AG10803 (cell line): ENCODE measurements around the gene ZNF613.

ENCODE experiments used
- DNase-seq: peaks from one replicate; pipeline ENCODE4 v3.0.0; 2010; ENCODE audit warnings: low read depth
- H3K4me3 ChIP-seq: 2 replicates; pipeline ENCODE4 v1.5.1; 2011; ENCODE audit warnings: mild to moderate bottlenecking, low read length, control low read depth
- CTCF ChIP-seq: conservative IDR thresholded peaks from 2 replicates; pipeline ENCODE4 v1.5.1; 2011; ENCODE audit warnings: mild to moderate bottlenecking, low read length, control low read depth, inconsistent platforms

Gene ZNF613

GRCh38 chr19:51926784-51927741 is at the start of gene ZNF613:
Gene ZNF613, plus strand, starts transcription at chr19:51927472. Its CDS starts 8,749 bp downstream, at chr19:51936221.
- peak; percentile 30 for TF ChIP-seq CTCF
- peak; percentile 90 for DNase-seq
- peak within 1 kb of the TSS; percentile 88 for H3K4me3 ChIP-seq

- DNase-seq = no peak
Observed at GRCh38 chr19:51882518-51882917, 44.8 kb upstream of the ZNF613 start.

GRCh38 chr19:51884713-51885112 is 42.6 kb upstream of the ZNF613 start:
- DNase-seq = no peak
- TF ChIP-seq CTCF = no peak
- H3K4me3 ChIP-seq = no peak overlapping the region

More at GRCh38 chr19:51882518-51882917, 44.8 kb upstream of the ZNF613 start:
- no peak for TF ChIP-seq CTCF
- H3K4me3 ChIP-seq = no peak overlapping the region

- peak; percentile 92 for DNase-seq
- peak within 1 kb of the TSS; percentile 93 for H3K4me3 ChIP-seq
- no peak for TF ChIP-seq CTCF
Observed at GRCh38 chr19:51887522-51888498, 39.5 kb upstream of the ZNF613 start, which contains the start of gene ZNF577. Gene ZNF577, minus strand, starts transcription at chr19:51887951. Its CDS starts 7,569 bp downstream, at chr19:51880382.

GRCh38 chr19:51889934-51890333 is 37.3 kb upstream of the ZNF613 start:
- no peak overlapping the region for H3K4me3 ChIP-seq
- TF ChIP-seq CTCF = no peak
- no peak for DNase-seq

GRCh38 chr19:51891193-51891747 is 36.0 kb upstream of the ZNF613 start:
- no peak for TF ChIP-seq CTCF
- H3K4me3 ChIP-seq = no peak overlapping the region
- no peak for DNase-seq
